ENCODE results near the gene RNF17.

GRCh38 chr13:24716011-24716410, 48.0 kb upstream of the RNF17 start:
- TF ChIP-seq CTCF (IDR thresholded peaks at IDR 0.05) (no peak), ZFX (IDR thresholded peaks at IDR 0.05; ENCODE audit: borderline replicate concordance) (no peak)
